HS-5 (cell line): ENCODE results near the gene SNX12.
A peak's percentile ranks its signal among the peaks of the same experiment; 100 is the strongest.

Experiments
- DNase-seq: peaks from one replicate; pipeline ENCODE4 v3.0.0-alpha.2; 2012; ENCODE audit warnings: low read depth

SNX12 gene

GRCh38 chrX:71068044-71068918 lies at the start of gene SNX12:
Gene SNX12, minus strand, starts transcription at chrX:71068334. Its CDS starts 28 bp downstream, at chrX:71068306.
- DNase-seq = peak; percentile 70

- DNase-seq = no peak
Observed at GRCh38 chrX:71117358-71117757, 49.2 kb upstream of the SNX12 start.

- DNase-seq = no peak
Observed at GRCh38 chrX:71111921-71112431, 43.8 kb upstream of the SNX12 start.

- no peak for DNase-seq
Observed at GRCh38 chrX:71111141-71111843, 43.2 kb upstream of the SNX12 start, which contains the start of gene IL2RG. Gene IL2RG, minus strand, starts transcription at chrX:71111577. Its CDS starts 38 bp downstream, at chrX:71111539.

- no peak for DNase-seq
Observed at GRCh38 chrX:71109051-71109450, 40.9 kb upstream of the SNX12 start.

- no peak for DNase-seq
Observed at GRCh38 chrX:71107762-71108360, 39.7 kb upstream of the SNX12 start.

- no peak for DNase-seq
Observed at GRCh38 chrX:71107245-71107644, 39.1 kb upstream of the SNX12 start.

- DNase-seq = no peak
Observed at GRCh38 chrX:71106427-71106826, 38.3 kb upstream of the SNX12 start, which contains the start of gene CXorf65. Gene CXorf65, minus strand, starts transcription at chrX:71106740. Its CDS starts 184 bp downstream, at chrX:71106556.

GRCh38 chrX:71105628-71106027 lies 37.5 kb upstream of the SNX12 start:
- no peak for DNase-seq

GRCh38 chrX:71103110-71103983 lies 35.2 kb upstream of the SNX12 start:
- no peak for DNase-seq

- no peak for DNase-seq
Observed at GRCh38 chrX:71102292-71102691, 34.2 kb upstream of the SNX12 start.

GRCh38 chrX:71100581-71101505 lies 32.7 kb upstream of the SNX12 start:
- no peak for DNase-seq

- DNase-seq = no peak
Observed at GRCh38 chrX:71099736-71100135, 31.6 kb upstream of the SNX12 start.

GRCh38 chrX:71098951-71099506 lies 30.9 kb upstream of the SNX12 start:
- no peak for DNase-seq

- no peak for DNase-seq
Observed at GRCh38 chrX:71098302-71098701, 30.2 kb upstream of the SNX12 start.

GRCh38 chrX:71096760-71097032 lies 28.6 kb upstream of the SNX12 start:
- no peak for DNase-seq

GRCh38 chrX:71095981-71096759 lies 28.0 kb upstream of the SNX12 start:
- DNase-seq = no peak

- peak; percentile 35 for DNase-seq
Observed at GRCh38 chrX:71095555-71095980, 27.4 kb upstream of the SNX12 start, which contains the start of gene FOXO4. Gene FOXO4, plus strand, starts transcription at chrX:71095851. Its CDS starts 678 bp downstream, at chrX:71096529.

- no peak for DNase-seq
Observed at GRCh38 chrX:71095033-71095432, 26.9 kb upstream of the SNX12 start.
